SK-MEL-5 (cell line): ENCODE data around the gene COL24A1. TPM values are rescaled to one million over a fixed set of nuclear protein-coding genes. Genes with fewer than 3 reads are reported as not detected.
"Not testable (repeated sequence)": the region's sequence is repeated elsewhere in the genome, so short reads cannot be mapped to it uniquely, and the experiment has no call there.

Experiments used
- DNase-seq: peaks from one replicate; pipeline ENCODE4 v3.0.0-alpha.2; 2016; ENCODE audit warnings: low read depth, low spot score
- in situ Hi-C: cut with HindIII; loops from 2 replicates; pipeline ENCODE4 v1.10.0; 2016; ENCODE audit warnings: low sequenced_read_pairs, high pct_unique_total_duplicates, low pct_unique_long_range_greater_than_20kb
- total RNA-seq: library from RNA; depleted of rRNA; stranded (reverse); fragments of >200 nt; shearing (Covaris generic); gene quantifications from 2 replicates; pipeline ENCODE4 v1.2.3, GENCODE V29; 2014

The COL24A1 gene
- total RNA-seq, 1 experiment from 2014 or later: not detected

- in situ Hi-C loops: no loop called here
- DNase-seq: no peak
These were observed 194.1 kb downstream of the COL24A1 start for GRCh38 chr1:85962457-85962856.

GRCh38 chr1:85957760-85958159, 198.8 kb downstream of the COL24A1 start:
- in situ Hi-C loops: no loop called here
- no peak for DNase-seq

- DNase-seq, in situ Hi-C loops: not testable (repeated sequence)
These were observed 201.4 kb downstream of the COL24A1 start for GRCh38 chr1:85955218-85955617.

GRCh38 chr1:85952460-85952859, 204.1 kb downstream of the COL24A1 start:
- in situ Hi-C loops: no loop called here
- DNase-seq: no peak

GRCh38 chr1:85947186-85947585, 209.4 kb downstream of the COL24A1 start:
- in situ Hi-C loops: no loop called here

GRCh38 chr1:85943945-85944344, 212.6 kb downstream of the COL24A1 start:
- in situ Hi-C loops: no loop called here
- no peak for DNase-seq

More at GRCh38 chr1:85947186-85947585, 209.4 kb downstream of the COL24A1 start:
- DNase-seq: no peak

- in situ Hi-C loops: no loop called here
These were observed 213.0 kb downstream of the COL24A1 start for GRCh38 chr1:85943526-85943925.

GRCh38 chr1:85940656-85941306, 215.8 kb downstream of the COL24A1 start:
- no peak for DNase-seq
- in situ Hi-C loops: no loop called here

More at GRCh38 chr1:85943526-85943925, 213.0 kb downstream of the COL24A1 start:
- no peak for DNase-seq

- in situ Hi-C loops: no loop called here
- no peak for DNase-seq
These were observed 217.7 kb downstream of the COL24A1 start for GRCh38 chr1:85938829-85939228.

GRCh38 chr1:85936470-85936869, 220.1 kb downstream of the COL24A1 start:
- in situ Hi-C loops: no loop called here
- DNase-seq: no peak

GRCh38 chr1:85936057-85936456, 220.5 kb downstream of the COL24A1 start:
- no peak for DNase-seq
- in situ Hi-C loops: no loop called here

- no peak for DNase-seq
- in situ Hi-C loops: no loop called here
These were observed 221.3 kb downstream of the COL24A1 start for GRCh38 chr1:85935234-85935633.

GRCh38 chr1:85934516-85934915, 222.1 kb downstream of the COL24A1 start:
- in situ Hi-C loops: no loop called here

GRCh38 chr1:85933961-85934360, 222.6 kb downstream of the COL24A1 start:
- DNase-seq: no peak
- in situ Hi-C loops: no loop called here

More at GRCh38 chr1:85934516-85934915, 222.1 kb downstream of the COL24A1 start:
- no peak for DNase-seq

- DNase-seq: peak; percentile 19
- in situ Hi-C loops: no loop called here
These were observed 244.8 kb downstream of the COL24A1 start for GRCh38 chr1:85911742-85912141.

GRCh38 chr1:85900921-85901320, 255.7 kb downstream of the COL24A1 start:
- DNase-seq: no peak
- in situ Hi-C loops: no loop called here

GRCh38 chr1:85898861-85899260, 257.7 kb downstream of the COL24A1 start:
- in situ Hi-C loops: no loop called here
- no peak for DNase-seq

- peak; percentile 46 for DNase-seq
- in situ Hi-C loops: no loop called here
These were observed 261.9 kb downstream of the COL24A1 start for GRCh38 chr1:85894651-85895050.

- DNase-seq: no peak
- in situ Hi-C loops: no loop called here
These were observed 264.2 kb downstream of the COL24A1 start for GRCh38 chr1:85892366-85892765.

- no peak for DNase-seq
- in situ Hi-C loops: no loop called here
These were observed 266.7 kb downstream of the COL24A1 start for GRCh38 chr1:85889870-85890269.
